ENCODE measurements around the gene GPC3.

DNA sequence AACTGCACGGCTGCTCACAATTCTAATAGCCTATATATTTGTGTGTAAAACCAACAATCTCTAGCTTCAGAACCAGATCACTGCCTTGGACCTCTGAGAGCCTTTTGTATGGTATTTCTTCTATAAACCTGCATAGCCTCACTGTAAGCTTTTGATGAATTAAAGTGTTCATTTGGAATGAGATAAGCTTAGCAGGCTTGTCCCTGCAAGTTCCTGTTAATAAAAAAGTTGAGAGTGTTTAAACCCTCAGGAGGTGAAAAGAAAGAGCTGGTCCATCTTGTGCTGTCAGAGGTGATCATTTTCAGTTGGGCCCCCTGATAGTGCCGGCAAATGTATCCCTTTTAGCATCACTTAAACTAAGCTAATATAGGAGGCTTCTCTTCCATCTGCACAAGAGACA lies 191.8 kb downstream of the GPC3 start:
- no peak for TF ChIP-seq CTCF (IDR thresholded peaks at IDR 0.05)
- no peak for TF ChIP-seq EZH2phosphoT487 (IDR thresholded peaks at IDR 0.05)
- no peak for TF ChIP-seq EZH2 (IDR thresholded peaks at IDR 0.05)
